ENCODE results near the gene C19orf44.
"Not testable (repeated sequence)": the region's sequence is repeated elsewhere in the genome, so short reads cannot be mapped to it uniquely, and the experiment has no call there.

C19orf44 gene

DNA sequence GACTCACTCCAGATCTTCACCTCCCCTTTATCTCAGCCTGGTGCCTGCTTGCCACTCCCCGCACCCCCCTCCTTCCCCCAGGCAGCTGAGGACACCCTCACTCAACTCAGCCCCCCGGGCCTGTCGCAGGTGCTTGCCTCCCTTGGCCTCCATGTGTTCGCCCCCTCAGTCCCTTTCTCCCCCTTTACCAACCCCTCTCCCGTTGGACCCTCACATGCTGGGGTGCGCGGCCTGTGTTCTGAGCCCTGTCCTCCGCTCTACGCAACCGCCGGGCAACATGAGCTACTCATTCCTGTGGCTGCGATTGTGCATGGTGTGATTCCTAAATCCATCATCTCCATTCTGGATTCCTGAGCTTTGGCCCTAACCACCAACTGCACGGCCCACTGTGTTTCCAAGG lies 40.9 kb downstream of the C19orf44 start:
- no peak for DNase-seq (ENCODE audit: low read depth)

DNA sequence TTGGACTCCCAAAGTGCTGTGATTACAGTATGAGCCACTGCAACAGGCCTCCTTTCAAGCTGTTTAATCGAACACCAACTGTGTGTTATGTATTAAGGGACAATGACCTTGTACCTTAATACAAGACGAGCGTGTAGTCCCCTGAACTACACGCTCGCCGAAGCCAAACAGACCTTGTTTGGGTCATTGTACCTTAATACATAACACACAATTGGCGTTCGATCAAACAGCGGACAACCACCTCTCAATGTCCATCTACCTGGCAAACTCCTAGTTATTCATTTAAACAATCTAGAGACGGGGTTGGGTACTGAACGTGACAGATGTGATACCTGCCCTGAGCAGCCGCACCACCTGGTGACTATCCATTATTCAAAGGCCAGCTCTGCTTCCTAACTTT lies 44.8 kb downstream of the C19orf44 start:
- no peak for DNase-seq (ENCODE audit: low read depth)

DNA sequence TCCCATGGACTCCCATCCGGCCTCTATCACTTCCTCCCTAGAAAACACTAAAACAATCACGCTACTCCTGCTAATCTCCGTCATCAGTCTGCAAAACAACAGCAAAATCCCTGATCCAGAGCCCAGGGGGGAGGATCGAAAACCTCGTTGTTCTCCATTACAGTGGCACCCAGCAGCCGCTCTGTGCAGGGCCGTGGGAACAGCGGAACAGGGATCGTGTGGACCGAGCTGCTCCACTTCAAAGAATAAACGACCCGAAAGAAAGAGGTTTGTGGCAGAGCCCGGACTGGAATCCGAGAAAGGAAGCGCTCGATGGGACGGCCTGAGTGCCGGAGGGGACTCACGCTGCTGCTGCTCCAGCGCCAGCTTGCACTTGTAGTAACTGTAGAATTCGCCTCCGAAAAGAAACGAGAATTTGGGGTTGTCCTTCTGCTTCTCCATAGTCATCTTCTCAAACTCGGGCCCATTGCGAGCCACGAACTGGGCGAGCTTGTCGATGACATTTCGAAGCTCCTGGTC lies 45.4 kb downstream of the C19orf44 start:
- DNase-seq (ENCODE audit: low read depth), result no peak

DNA sequence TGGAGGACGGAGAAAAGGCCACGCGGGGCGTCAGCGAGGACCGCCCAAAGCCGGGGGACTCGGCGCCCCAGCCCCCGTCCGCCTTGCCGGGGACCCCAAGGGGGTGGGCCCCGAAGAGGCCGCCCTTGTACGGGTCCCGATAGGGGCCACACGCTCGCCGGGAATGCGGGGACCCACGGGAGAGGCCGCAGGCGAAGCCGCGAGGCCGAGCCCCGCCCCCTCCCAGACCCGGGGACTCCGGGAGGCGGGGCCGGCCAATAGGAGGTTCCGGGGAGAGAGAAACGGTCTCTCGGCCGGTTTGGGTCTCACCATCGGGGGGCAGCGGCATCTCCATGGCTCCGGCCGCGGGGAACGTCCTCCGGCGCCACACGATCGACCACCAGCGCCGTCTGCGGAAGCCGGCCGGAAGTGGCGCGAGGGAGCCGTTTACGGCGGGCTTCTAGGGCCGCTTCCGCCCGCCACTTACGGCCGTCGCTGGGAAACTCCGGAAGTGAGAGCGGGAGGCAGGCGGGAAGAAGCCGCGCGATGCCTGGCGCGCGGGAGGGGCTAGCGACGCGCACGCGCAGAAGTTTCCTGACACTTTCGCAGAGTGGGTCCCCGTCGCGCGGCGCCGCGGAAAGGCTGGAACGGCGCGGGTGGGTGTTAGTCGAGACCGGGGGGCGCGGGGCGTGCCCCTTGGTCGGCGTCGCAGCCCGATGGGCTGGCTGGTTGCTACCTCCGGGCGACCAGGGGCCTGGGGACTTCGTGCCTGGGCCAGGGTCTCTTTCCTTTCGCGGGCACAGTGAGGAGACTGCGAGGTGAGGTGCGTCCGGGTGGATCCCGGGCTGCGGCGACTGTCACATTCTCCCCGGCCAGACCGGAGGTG lies 46.1 kb downstream of the C19orf44 start, which contains the start of gene CHERP:
TSS of gene CHERP (minus strand) at position 393 of the 865 bp plus-strand sequence. CDS start at position 334, 59 bp downstream.
- DNase-seq (ENCODE audit: low read depth), result peak; percentile 91

DNA sequence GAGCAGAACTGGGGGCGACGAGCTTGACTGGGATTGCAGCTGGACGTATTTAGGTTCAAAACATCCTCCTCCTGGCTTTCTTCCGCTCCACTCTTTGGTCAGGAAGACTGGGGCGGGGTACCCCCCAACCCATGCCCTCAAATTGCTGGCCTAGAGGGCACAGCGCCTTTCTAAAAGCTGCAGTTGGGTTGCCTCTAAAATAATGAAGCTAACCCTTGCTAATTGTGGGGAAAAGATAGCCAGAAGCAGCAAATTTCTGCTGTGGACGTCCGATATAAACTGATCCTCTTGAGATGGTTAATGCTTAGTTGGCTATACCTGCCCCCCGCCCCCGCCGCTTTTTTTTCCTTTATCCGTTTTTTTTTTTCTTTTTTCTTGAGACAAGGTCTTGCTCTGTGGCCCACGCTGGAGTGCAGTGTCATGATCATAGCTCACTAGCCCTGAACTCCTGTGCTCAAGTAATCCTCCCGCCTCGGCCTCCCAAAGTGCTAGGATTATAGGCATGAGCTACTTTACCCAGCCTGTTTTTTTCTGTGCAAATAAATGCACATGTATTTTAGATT lies 46.8 kb downstream of the C19orf44 start:
- DNase-seq (ENCODE audit: low read depth), result no peak

DNA sequence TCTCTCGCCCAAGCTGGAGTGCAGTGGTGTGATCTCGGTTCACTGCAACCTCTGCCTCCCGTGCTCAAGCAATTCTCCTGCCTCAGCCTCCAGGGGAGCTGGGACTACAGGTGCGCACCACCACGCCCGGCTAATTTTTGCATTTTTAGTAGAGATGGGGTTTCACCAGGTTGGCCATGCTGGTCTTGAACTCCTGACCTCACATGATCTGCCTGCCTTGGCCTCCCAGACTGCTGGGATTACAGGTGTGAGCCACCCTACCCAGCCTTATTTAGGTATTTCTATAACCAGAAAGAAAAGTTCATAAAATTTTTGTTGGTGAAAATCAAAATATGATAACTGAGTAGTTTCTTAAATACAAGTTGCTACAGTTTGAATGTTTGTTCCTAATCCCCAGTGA lies 47.5 kb downstream of the C19orf44 start:
- not testable (repeated sequence) for DNase-seq (ENCODE audit: low read depth)

DNA sequence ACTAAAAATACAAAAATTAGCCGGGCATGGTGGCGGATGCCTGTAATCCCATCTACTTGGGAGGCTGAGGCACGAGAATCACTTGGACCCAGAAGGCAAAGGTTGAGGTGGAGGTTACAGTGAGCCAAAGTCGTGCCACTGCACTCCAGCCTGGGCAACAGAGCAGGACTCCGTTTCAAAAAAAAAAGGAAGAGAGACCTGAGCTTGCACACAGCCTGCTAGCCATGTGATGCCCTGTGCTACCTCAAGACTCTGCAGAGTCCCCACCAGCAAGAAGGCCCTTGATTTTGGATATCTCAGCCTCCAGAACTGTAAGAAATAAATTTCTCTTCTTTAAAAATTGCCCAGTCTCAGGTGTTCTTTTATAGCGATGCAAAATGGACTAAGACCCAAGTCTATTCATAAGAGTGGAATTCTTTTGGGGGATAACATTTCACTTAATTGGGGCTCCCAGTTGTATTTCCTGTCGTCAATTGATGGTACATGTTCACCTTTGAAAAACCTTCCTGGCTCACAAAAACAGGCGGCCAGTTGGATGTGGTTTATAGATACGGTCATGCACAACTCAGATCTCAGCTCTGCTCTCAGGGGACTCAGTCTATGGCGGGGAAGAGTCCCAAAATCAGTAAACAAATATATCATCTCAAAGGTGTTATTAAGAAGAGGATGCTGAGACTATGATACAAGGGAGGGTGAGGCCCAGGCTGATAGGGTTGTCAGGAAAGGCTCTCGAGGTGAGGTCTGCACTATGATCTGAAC lies 48.5 kb downstream of the C19orf44 start:
- DNase-seq (ENCODE audit: low read depth), result no peak

DNA sequence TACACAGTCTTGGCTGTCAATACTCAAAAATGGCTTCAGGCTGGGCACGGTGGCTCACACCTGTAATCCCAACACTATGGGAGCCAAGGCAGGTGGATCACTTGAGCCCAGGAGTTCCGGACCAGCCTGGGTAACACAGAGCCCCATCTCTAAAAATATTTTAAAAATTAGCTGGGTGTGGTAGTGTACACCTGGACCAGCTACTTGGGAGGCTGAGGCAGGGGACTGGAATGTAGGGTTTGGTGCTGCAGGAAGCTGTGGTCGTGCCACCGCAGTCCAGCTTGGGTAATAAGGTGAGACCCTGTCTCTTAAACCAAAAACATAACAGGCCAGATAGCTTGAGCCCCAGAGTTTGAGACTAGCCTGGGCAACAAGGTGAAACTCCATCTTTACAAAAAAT lies 52.8 kb downstream of the C19orf44 start:
- no peak for DNase-seq (ENCODE audit: low read depth)

DNA sequence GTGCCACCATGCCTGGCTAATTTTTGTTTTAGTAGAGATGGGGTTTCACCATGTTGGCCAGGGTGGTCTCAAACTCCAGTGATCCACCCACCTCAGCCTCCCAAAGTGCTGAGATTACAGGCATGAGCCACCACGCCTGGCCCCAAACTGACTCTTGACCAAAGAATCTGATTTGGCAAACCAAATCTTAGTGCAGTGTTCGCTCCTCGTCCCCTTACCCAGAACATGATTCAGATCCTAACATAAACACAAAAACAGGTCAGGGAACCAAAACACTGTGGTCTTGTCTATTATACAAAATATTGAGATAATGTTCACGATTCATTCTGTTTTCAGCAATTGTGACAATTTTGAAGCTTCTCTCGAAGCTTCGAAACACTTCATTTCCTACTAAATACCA lies 55.7 kb downstream of the C19orf44 start:
- DNase-seq (ENCODE audit: low read depth), result not testable (repeated sequence)

DNA sequence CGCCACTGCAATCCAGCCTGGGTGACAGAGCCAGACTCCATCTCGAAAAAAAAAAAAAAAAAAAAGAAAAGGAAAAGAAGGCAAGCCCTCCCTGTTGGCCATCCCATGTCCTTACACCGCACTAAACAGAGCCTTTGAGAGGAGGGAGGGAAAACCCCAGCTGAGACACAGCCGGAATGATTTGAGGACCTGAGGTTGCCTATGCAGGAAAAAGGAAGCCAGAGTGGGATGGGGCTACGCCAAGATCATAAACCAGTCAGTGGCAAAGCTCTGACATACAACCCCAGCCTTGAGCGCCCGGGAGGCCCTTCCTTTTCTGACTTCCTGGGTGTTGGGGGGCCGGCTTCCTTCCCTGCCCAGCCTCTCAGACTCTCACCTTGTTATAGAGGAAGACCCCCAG lies 58.6 kb downstream of the C19orf44 start:
- DNase-seq (ENCODE audit: low read depth), result no peak

DNA sequence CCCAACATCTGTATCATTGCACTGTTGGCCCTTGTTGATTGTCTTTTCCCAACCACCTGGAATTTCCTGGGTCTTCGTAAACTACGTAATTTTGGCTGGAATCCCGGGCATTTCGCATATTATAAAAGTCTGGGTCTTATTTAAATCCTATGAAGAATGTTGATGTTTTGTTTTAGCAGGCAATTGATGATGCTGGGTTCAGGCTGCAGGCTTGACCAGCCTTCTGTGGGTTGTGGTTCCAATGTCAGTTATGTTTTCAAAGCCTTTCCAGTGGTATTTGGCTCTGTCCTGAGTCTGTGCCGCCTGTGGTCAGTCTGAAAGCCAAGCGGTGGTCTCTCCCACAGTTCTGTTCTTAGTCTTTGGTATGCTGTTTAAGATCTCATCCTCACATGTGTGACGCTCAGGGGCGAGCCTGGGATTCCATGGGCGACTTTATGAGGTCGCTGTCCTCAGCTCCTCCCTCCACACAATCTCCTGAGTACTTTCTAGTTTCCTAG lies 63.6 kb downstream of the C19orf44 start:
- no peak for DNase-seq (ENCODE audit: low read depth)

DNA sequence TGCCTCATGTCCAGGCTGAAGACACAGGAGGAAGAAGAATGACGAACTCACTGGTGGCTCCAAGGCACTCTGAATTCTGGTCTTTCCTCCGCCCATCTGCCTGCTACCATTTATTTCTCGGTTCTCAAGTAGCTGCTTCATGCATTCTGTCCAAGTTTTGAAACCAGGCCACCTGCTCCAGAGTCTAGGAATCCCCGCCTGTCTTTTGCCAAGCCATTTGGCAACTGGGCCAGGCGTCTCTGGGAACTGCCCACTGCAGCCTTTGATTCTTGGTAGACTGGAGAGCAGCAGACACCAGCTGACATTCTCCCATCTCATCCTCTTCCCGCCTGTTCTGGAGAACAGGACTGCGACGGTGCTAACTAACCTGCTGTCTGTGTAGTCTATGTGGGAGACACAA lies 65.2 kb downstream of the C19orf44 start:
- no peak for DNase-seq (ENCODE audit: low read depth)

DNA sequence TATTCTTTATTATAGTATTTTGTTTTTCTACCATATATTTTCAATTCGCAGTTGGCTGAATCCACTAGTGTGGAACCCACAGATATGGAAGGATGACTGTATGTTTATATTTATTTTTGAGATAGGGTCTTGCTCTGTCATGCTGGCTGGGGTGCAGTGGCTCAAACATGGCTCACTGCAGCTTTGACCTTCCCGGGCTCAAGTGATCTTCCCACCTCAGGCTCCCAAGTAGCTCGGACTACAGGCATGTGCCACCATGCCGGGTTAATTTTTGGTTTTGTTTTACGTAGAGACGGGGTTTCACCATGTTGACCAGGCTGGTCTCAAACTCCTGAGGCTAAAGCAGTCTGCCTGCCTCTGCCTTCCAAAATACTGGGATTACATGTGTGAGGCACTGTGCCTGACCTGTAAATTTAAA lies 66.4 kb downstream of the C19orf44 start:
- no peak for DNase-seq (ENCODE audit: low read depth)

DNA sequence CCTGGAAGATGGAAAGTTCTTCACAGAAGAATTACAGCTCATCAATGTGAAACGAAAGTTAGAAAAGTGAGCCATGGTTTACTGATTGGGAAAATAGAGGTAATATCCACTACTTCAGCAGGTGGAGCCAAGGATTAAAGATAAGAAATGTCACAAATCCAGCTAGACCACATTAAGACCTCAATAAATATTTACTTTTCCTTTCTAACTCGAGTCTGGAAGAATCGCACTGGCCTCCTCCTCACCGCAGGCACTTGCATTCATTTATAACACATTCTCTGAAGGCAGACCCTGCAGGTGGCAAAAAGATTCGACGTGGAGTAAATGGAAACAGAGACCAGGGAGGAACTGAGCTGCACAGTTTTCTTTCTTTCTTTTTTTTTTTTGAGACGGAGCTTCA lies 68.6 kb downstream of the C19orf44 start:
- no peak for DNase-seq (ENCODE audit: low read depth)

DNA sequence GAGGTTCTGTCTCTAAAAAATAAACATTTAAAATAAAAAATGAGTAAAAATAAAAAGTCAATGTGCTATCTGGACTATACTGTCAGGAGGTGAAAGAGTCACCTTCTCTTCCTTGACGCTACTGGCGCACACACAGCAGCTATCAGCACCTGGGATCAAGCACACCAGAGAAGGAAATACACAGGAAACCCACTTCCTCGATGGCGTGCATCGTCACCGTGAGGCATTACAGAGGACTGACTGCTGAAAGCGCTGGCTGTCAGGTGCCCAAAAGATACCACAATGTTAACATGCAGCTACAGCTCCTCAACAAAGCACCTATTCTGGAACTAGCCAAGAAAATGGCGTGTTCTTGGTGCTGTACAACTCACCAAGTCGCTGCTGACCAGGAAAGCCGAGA lies 70.0 kb downstream of the C19orf44 start:
- no peak for DNase-seq (ENCODE audit: low read depth)

DNA sequence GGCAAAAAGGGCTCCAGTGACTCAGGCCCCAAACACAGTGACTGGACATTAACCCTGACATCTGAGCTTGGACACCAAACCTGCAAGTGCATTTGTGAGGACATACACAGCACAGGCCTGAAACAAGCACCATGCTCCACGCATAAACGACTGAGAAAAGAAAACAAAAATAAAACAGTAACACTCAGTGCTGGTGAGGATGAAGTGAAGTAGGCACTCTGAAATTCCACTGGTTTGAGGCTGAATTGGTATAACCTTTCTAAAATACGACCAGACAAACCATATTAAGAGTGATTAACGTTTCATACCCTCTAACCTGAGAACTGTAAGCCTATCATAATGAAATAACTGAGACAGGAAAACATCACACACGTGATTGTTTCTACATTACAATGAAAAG lies 70.5 kb downstream of the C19orf44 start:
- no peak for DNase-seq (ENCODE audit: low read depth)

DNA sequence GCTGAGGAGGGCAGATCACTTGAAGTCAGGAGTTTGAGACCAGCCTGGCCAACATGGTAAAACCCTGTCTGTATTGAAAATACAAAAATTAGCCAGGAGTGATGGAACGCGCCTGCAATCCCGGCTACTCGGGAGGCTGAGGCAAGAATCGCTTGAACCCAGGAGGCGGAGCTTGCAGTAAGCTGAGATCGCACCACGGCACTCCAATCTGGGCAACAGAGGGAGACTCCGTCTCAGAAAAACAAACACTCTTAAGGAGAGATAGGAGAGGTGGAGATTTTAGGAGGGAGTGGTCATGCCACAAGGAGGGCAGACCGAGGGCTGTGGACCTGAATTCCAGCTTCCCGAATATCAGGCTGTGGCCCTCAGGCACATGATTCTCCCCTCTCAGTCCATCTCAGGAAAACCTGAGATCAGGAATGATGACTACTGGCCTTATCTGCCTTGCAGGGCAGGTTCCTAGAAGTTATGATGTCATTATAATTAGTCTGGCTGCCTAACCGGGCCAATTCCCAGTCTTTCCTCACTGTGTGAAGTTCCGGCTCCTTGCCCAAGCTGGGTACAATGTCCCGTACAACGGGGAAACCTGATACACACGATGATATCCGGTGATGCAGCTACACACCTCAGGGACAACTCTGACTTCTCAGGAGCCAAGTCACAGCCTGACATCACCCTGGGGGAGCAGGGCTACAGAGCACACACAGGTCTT lies 73.6 kb downstream of the C19orf44 start:
- no peak for DNase-seq (ENCODE audit: low read depth)
